ENCODE measurements around the gene THRB.

THRB gene

GRCh38 chr3:24299246-24299805 is 195.3 kb downstream of the THRB start:
- DNase-seq: no peak

GRCh38 chr3:24296441-24297205 is 198.0 kb downstream of the THRB start:
- no peak for DNase-seq

GRCh38 chr3:24294150-24294549 is 200.5 kb downstream of the THRB start:
- DNase-seq: no peak

GRCh38 chr3:24291646-24292045 is 203.0 kb downstream of the THRB start:
- DNase-seq: no peak

GRCh38 chr3:24290596-24290995 is 204.1 kb downstream of the THRB start:
- DNase-seq: no peak

- no peak for DNase-seq
Observed at GRCh38 chr3:24288496-24289236, 206.0 kb downstream of the THRB start.

GRCh38 chr3:24287755-24288450 is 206.7 kb downstream of the THRB start:
- DNase-seq: no peak

GRCh38 chr3:24286405-24286804 is 208.2 kb downstream of the THRB start:
- DNase-seq: no peak

- DNase-seq: no peak
Observed at GRCh38 chr3:24278543-24278942, 216.1 kb downstream of the THRB start.

GRCh38 chr3:24273491-24273890 is 221.2 kb downstream of the THRB start:
- DNase-seq: no peak

GRCh38 chr3:24272875-24273274 is 221.8 kb downstream of the THRB start:
- DNase-seq: no peak

- DNase-seq: no peak
Observed at GRCh38 chr3:24272408-24272807, 222.2 kb downstream of the THRB start.

GRCh38 chr3:24271228-24271627 is 223.4 kb downstream of the THRB start:
- no peak for DNase-seq

- no peak for DNase-seq
Observed at GRCh38 chr3:24270744-24271143, 223.9 kb downstream of the THRB start.

- no peak for DNase-seq
Observed at GRCh38 chr3:24270204-24270691, 224.4 kb downstream of the THRB start.

GRCh38 chr3:24264748-24265158 is 229.9 kb downstream of the THRB start:
- no peak for DNase-seq

GRCh38 chr3:24264011-24264410 is 230.6 kb downstream of the THRB start:
- no peak for DNase-seq

- DNase-seq: no peak
Observed at GRCh38 chr3:24263069-24263668, 231.5 kb downstream of the THRB start.

GRCh38 chr3:24261521-24261920 is 233.1 kb downstream of the THRB start:
- DNase-seq: no peak

GRCh38 chr3:24259901-24260512 is 234.6 kb downstream of the THRB start:
- DNase-seq: no peak

- no peak for DNase-seq
Observed at GRCh38 chr3:24258727-24259600, 235.7 kb downstream of the THRB start.
